HL-60/S4 treated with phorbol 12-myristate 13-acetate at 8.2 ng/mL for 4 days and 3 days (cell line): ENCODE data around the gene MARK3.

Experiments used
- in situ Hi-C: fragments of 300-500 bp; cut with MboI; formaldehyde crosslinking; loops from 2 replicates; pipeline ENCODE4 v1.15.0; 2022; ENCODE audit warnings: low sequenced_read_pairs

MARK3 gene

GRCh38 chr14:103362780-103363179, 22.4 kb upstream of the MARK3 start:
- in situ Hi-C loops = no loop called here

- in situ Hi-C loops = no loop called here
Measured at GRCh38 chr14:103366741-103367140, 18.5 kb upstream of the MARK3 start.

- in situ Hi-C loops = no loop called here
Measured at GRCh38 chr14:103367995-103368394, 17.2 kb upstream of the MARK3 start.

GRCh38 chr14:103370087-103370486, 15.1 kb upstream of the MARK3 start:
- in situ Hi-C loops = no loop called here

- in situ Hi-C loops = no loop called here
Measured at GRCh38 chr14:103372017-103372416, 13.2 kb upstream of the MARK3 start.

- in situ Hi-C loops = no loop called here
Measured at GRCh38 chr14:103372552-103373304, 12.5 kb upstream of the MARK3 start.

- in situ Hi-C loops = no loop called here
Measured at GRCh38 chr14:103374121-103374520, 11.1 kb upstream of the MARK3 start.

GRCh38 chr14:103377522-103378037, 7.6 kb upstream of the MARK3 start:
- in situ Hi-C loops = no loop called here

- in situ Hi-C loops = no loop called here
Measured at GRCh38 chr14:103378038-103378854, 7.0 kb upstream of the MARK3 start.

- in situ Hi-C loops = no loop called here
Measured at GRCh38 chr14:103380719-103381377, 4.4 kb upstream of the MARK3 start.

GRCh38 chr14:103382376-103382775, 2.8 kb upstream of the MARK3 start:
- in situ Hi-C loops = no loop called here

GRCh38 chr14:103384450-103385151, 614 bp upstream of the MARK3 start:
- in situ Hi-C loops = no loop called here

- in situ Hi-C loops = no loop called here
Measured at GRCh38 chr14:103385929-103386712, 906 bp downstream of the MARK3 start.

- in situ Hi-C loops = no loop called here
Measured at GRCh38 chr14:103386713-103387329, 1.6 kb downstream of the MARK3 start.

- in situ Hi-C loops = no loop called here
Measured at GRCh38 chr14:103388664-103389063, 3.4 kb downstream of the MARK3 start.

- in situ Hi-C loops = no loop called here
Measured at GRCh38 chr14:103390605-103391004, 5.4 kb downstream of the MARK3 start.

GRCh38 chr14:103391048-103391447, 5.8 kb downstream of the MARK3 start:
- in situ Hi-C loops = no loop called here

GRCh38 chr14:103392106-103392505, 6.9 kb downstream of the MARK3 start:
- in situ Hi-C loops = no loop called here

- in situ Hi-C loops = no loop called here
Measured at GRCh38 chr14:103392572-103392971, 7.4 kb downstream of the MARK3 start.

GRCh38 chr14:103393070-103393469, 7.9 kb downstream of the MARK3 start:
- in situ Hi-C loops = no loop called here
